ENCODE data around the gene DIAPH1. TPM values are rescaled to one million over a fixed set of nuclear protein-coding genes. Genes with fewer than 3 reads are reported as not detected.

DIAPH1 gene
- total RNA-seq, 6 experiments from 2014 or later: 105 to 119 (median 109) TPM

- TF ChIP-seq CTCF (IDR thresholded peaks at IDR 0.05): no peak
- Mint-ChIP-seq H3K27me3 (ENCODE audit: insufficient read depth) (peaks cover 4% of the 10 kb centered on the region), H3K4me3 (peak overlapping the region; percentile 96), H3K27ac (peak overlapping the region; percentile 91), H3K9me3 (no peaks in the 10 kb centered on the region), H3K4me1 (ENCODE audit: low read depth) (peaks cover 56% of the 10 kb centered on the region), H3K36me3 (ENCODE audit: low read depth) (peaks cover 25% of the 10 kb centered on the region; the same call in 1 of the 2 replicates)
- peak; percentile 76 for DNase-seq
Observed at GRCh38 chr5:141476132-141476911, 142.5 kb downstream of the DIAPH1 start.

- peak within 1 kb of the TSS; percentile 96 for H3K4me3 Mint-ChIP-seq
- peaks cover 4% of the 10 kb centered on the region for H3K27me3 Mint-ChIP-seq (ENCODE audit: insufficient read depth)
- peak; percentile 64 for TF ChIP-seq CTCF (IDR thresholded peaks at IDR 0.05)
- H3K9me3 Mint-ChIP-seq: no peaks in the 10 kb centered on the region
- H3K27ac Mint-ChIP-seq: peak within 1 kb of the TSS; percentile 91
- peak; percentile 97 for DNase-seq
- peaks cover 23% of the 10 kb centered on the region; the same call in 1 of the 2 replicates for H3K36me3 Mint-ChIP-seq (ENCODE audit: low read depth)
- peaks cover 52% of the 10 kb centered on the region for H3K4me1 Mint-ChIP-seq (ENCODE audit: low read depth)
Observed at GRCh38 chr5:141475625-141476131, 143.1 kb downstream of the DIAPH1 start, which contains the start of gene PCDHGC3. Gene PCDHGC3 (plus strand): TSS chr5:141475966. CDS start chr5:141476117, 151 bp downstream.

GRCh38 chr5:141465351-141465750 is 153.4 kb downstream of the DIAPH1 start:
- H3K36me3 Mint-ChIP-seq (ENCODE audit: low read depth): peaks cover 5% of the 10 kb centered on the region
- peak; percentile 38 for DNase-seq
- H3K9me3 Mint-ChIP-seq: no peaks in the 10 kb centered on the region
- peaks cover 2% of the 10 kb centered on the region; the same call in 1 of the 2 replicates for H3K27me3 Mint-ChIP-seq (ENCODE audit: insufficient read depth)
- no peak for TF ChIP-seq CTCF (IDR thresholded peaks at IDR 0.05)
- peak overlapping the region; percentile 58 for H3K27ac Mint-ChIP-seq
- H3K4me1 Mint-ChIP-seq (ENCODE audit: low read depth): peaks cover 15% of the 10 kb centered on the region
- H3K4me3 Mint-ChIP-seq: no peak overlapping the region

Other genes starting within 250 kb of the DIAPH1 start
- gene PCDHGB3, start 248.8 kb downstream of the DIAPH1 start, total RNA-seq (2021; fragmentation: NEBNext Ultra II Directional; extraction: Animal tissue kit (Norgen Biotek cat#: 25700)): 1 to 10 TPM; 3.9 to 4.5 (median 4.3) TPM
- 1 to 10 TPM; 1.8 to 2.8 (median 2.8) TPM for gene PCDHGA6, start 245.1 kb downstream of the DIAPH1 start, total RNA-seq (2021; fragmentation: NEBNext Ultra II Directional; extraction: Animal tissue kit (Norgen Biotek cat#: 25700))
- 10 to 100 TPM in 4 of 6 experiments, 1 to 10 TPM in 2; 2.4 to 12.5 (median 11.6) TPM for gene PCDHGA7, start 236.3 kb downstream of the DIAPH1 start, total RNA-seq (2021; fragmentation: NEBNext Ultra II Directional; extraction: Animal tissue kit (Norgen Biotek cat#: 25700))
- gene PCDHGB4, start 231.3 kb downstream of the DIAPH1 start, total RNA-seq (2021; fragmentation: NEBNext Ultra II Directional; extraction: Animal tissue kit (Norgen Biotek cat#: 25700)): 10 to 100 TPM in 4 of 6 experiments, 1 to 10 TPM in 2; 2.4 to 19.6 (median 16.6) TPM
- 1 to 10 TPM in 1 of 6 experiments, under 1 TPM in 5; 0.52 to 1.0 (median 0.90) TPM for gene PCDHGA8, start 226.4 kb downstream of the DIAPH1 start, total RNA-seq (2021; fragmentation: NEBNext Ultra II Directional; extraction: Animal tissue kit (Norgen Biotek cat#: 25700))
- 10 to 100 TPM in 2 of 6 experiments, 1 to 10 TPM in 4; 8.8 to 14.6 (median 9.6) TPM for gene PCDHGB5, start 221.1 kb downstream of the DIAPH1 start, total RNA-seq (2021; fragmentation: NEBNext Ultra II Directional; extraction: Animal tissue kit (Norgen Biotek cat#: 25700))
- gene PCDHGA9, start 216.2 kb downstream of the DIAPH1 start, total RNA-seq (2021; fragmentation: NEBNext Ultra II Directional; extraction: Animal tissue kit (Norgen Biotek cat#: 25700)): 1 to 10 TPM in 2 of 6 experiments, under 1 TPM in 4; 0.69 to 1.6 (median 0.88) TPM
- 1 to 10 TPM in 4 of 6 experiments, under 1 TPM in 2; 0.79 to 1.4 (median 1.1) TPM for gene PCDHGB6, start 211.0 kb downstream of the DIAPH1 start, total RNA-seq (2021; fragmentation: NEBNext Ultra II Directional; extraction: Animal tissue kit (Norgen Biotek cat#: 25700))
- gene PCDHGA10, start 206.0 kb downstream of the DIAPH1 start, total RNA-seq (2021; fragmentation: NEBNext Ultra II Directional; extraction: Animal tissue kit (Norgen Biotek cat#: 25700)): 1 to 10 TPM in 1 of 6 experiments, under 1 TPM in 5; 0.61 to 1.3 (median 0.78) TPM
- gene PCDHGB7, start 201.3 kb downstream of the DIAPH1 start, total RNA-seq (2021; fragmentation: NEBNext Ultra II Directional; extraction: Animal tissue kit (Norgen Biotek cat#: 25700)): 10 to 100 TPM in 2 of 6 experiments, 1 to 10 TPM in 4; 5.8 to 21.7 (median 6.8) TPM
- 10 to 100 TPM in 3 of 6 experiments, 1 to 10 TPM in 3; 2.3 to 11.4 (median 9.8) TPM for gene PCDHGA11, start 197.9 kb downstream of the DIAPH1 start, total RNA-seq (2021; fragmentation: NEBNext Ultra II Directional; extraction: Animal tissue kit (Norgen Biotek cat#: 25700))
- gene PCDHGA12, start 188.5 kb downstream of the DIAPH1 start, total RNA-seq (2021; fragmentation: NEBNext Ultra II Directional; extraction: Animal tissue kit (Norgen Biotek cat#: 25700)): 10 to 100 TPM in 4 of 6 experiments, 1 to 10 TPM in 2; 8.8 to 21.0 (median 18.9) TPM
- gene PCDHGC3, start 143.0 kb downstream of the DIAPH1 start, total RNA-seq (2021; fragmentation: NEBNext Ultra II Directional; extraction: Animal tissue kit (Norgen Biotek cat#: 25700)): 100 to 1,000 TPM; 126 to 150 (median 132) TPM
- gene PCDHGC4, start 134.0 kb downstream of the DIAPH1 start, total RNA-seq (2021; fragmentation: NEBNext Ultra II Directional; extraction: Animal tissue kit (Norgen Biotek cat#: 25700)): 1 to 10 TPM in 1 of 6 experiments, under 1 TPM in 5; 0.34 to 1.4 (median 0.62) TPM
- gene PCDHGC5, start 129.9 kb downstream of the DIAPH1 start, total RNA-seq (2021; fragmentation: NEBNext Ultra II Directional; extraction: Animal tissue kit (Norgen Biotek cat#: 25700)): 1 to 10 TPM; 2.3 to 5.7 (median 2.7) TPM
- 10 to 100 TPM; 52.1 to 63.7 (median 55.1) TPM for gene HDAC3, start 17.8 kb upstream of the DIAPH1 start, total RNA-seq (2021; fragmentation: NEBNext Ultra II Directional; extraction: Animal tissue kit (Norgen Biotek cat#: 25700))
- 1 to 10 TPM; 2.2 to 4.4 (median 3.0) TPM for gene RELL2, start 18.0 kb upstream of the DIAPH1 start, total RNA-seq (2021; fragmentation: NEBNext Ultra II Directional; extraction: Animal tissue kit (Norgen Biotek cat#: 25700))
- 10 to 100 TPM; 20.8 to 31.7 (median 25.3) TPM for gene FCHSD1, start 32.4 kb upstream of the DIAPH1 start, total RNA-seq (2021; fragmentation: NEBNext Ultra II Directional; extraction: Animal tissue kit (Norgen Biotek cat#: 25700))
- gene ARAP3, start 63.2 kb upstream of the DIAPH1 start, total RNA-seq (2021; fragmentation: NEBNext Ultra II Directional; extraction: Animal tissue kit (Norgen Biotek cat#: 25700)): 10 to 100 TPM in 5 of 6 experiments, 1 to 10 TPM in 1; 9.0 to 14.7 (median 13.2) TPM